ENCODE data around the gene SLC44A3. TPM values are rescaled to one million over a fixed set of nuclear protein-coding genes. Genes with fewer than 3 reads are reported as not detected.

SLC44A3 gene
- total and polyA plus RNA-seq, 2 of the 8 experiments (the other 6 are each of a cell fraction or from before 2014, with no cell fraction given): 4.2 to 5.0 TPM

DNA sequence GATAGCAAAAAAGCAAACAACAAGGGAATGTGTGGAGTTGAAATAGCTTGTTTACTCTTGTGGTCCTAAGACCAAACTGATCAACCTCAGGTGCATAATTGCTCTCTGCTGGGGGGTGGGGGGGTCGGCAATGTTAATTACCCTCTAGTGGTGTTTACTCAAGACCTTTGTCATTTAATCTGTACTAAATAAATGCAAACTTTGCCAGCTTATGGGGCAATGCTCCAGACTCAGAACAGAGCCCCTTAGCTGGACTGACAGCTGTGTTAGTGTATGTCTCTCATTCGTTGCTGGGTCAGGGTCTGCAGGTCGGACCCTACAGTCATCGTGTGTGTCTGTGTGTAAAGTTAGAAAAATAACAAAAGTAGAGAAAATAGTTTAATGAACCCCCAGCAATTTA lies 7.2 kb upstream of the SLC44A3 start (continued):
- TF ChIP-seq, protein P1, sequence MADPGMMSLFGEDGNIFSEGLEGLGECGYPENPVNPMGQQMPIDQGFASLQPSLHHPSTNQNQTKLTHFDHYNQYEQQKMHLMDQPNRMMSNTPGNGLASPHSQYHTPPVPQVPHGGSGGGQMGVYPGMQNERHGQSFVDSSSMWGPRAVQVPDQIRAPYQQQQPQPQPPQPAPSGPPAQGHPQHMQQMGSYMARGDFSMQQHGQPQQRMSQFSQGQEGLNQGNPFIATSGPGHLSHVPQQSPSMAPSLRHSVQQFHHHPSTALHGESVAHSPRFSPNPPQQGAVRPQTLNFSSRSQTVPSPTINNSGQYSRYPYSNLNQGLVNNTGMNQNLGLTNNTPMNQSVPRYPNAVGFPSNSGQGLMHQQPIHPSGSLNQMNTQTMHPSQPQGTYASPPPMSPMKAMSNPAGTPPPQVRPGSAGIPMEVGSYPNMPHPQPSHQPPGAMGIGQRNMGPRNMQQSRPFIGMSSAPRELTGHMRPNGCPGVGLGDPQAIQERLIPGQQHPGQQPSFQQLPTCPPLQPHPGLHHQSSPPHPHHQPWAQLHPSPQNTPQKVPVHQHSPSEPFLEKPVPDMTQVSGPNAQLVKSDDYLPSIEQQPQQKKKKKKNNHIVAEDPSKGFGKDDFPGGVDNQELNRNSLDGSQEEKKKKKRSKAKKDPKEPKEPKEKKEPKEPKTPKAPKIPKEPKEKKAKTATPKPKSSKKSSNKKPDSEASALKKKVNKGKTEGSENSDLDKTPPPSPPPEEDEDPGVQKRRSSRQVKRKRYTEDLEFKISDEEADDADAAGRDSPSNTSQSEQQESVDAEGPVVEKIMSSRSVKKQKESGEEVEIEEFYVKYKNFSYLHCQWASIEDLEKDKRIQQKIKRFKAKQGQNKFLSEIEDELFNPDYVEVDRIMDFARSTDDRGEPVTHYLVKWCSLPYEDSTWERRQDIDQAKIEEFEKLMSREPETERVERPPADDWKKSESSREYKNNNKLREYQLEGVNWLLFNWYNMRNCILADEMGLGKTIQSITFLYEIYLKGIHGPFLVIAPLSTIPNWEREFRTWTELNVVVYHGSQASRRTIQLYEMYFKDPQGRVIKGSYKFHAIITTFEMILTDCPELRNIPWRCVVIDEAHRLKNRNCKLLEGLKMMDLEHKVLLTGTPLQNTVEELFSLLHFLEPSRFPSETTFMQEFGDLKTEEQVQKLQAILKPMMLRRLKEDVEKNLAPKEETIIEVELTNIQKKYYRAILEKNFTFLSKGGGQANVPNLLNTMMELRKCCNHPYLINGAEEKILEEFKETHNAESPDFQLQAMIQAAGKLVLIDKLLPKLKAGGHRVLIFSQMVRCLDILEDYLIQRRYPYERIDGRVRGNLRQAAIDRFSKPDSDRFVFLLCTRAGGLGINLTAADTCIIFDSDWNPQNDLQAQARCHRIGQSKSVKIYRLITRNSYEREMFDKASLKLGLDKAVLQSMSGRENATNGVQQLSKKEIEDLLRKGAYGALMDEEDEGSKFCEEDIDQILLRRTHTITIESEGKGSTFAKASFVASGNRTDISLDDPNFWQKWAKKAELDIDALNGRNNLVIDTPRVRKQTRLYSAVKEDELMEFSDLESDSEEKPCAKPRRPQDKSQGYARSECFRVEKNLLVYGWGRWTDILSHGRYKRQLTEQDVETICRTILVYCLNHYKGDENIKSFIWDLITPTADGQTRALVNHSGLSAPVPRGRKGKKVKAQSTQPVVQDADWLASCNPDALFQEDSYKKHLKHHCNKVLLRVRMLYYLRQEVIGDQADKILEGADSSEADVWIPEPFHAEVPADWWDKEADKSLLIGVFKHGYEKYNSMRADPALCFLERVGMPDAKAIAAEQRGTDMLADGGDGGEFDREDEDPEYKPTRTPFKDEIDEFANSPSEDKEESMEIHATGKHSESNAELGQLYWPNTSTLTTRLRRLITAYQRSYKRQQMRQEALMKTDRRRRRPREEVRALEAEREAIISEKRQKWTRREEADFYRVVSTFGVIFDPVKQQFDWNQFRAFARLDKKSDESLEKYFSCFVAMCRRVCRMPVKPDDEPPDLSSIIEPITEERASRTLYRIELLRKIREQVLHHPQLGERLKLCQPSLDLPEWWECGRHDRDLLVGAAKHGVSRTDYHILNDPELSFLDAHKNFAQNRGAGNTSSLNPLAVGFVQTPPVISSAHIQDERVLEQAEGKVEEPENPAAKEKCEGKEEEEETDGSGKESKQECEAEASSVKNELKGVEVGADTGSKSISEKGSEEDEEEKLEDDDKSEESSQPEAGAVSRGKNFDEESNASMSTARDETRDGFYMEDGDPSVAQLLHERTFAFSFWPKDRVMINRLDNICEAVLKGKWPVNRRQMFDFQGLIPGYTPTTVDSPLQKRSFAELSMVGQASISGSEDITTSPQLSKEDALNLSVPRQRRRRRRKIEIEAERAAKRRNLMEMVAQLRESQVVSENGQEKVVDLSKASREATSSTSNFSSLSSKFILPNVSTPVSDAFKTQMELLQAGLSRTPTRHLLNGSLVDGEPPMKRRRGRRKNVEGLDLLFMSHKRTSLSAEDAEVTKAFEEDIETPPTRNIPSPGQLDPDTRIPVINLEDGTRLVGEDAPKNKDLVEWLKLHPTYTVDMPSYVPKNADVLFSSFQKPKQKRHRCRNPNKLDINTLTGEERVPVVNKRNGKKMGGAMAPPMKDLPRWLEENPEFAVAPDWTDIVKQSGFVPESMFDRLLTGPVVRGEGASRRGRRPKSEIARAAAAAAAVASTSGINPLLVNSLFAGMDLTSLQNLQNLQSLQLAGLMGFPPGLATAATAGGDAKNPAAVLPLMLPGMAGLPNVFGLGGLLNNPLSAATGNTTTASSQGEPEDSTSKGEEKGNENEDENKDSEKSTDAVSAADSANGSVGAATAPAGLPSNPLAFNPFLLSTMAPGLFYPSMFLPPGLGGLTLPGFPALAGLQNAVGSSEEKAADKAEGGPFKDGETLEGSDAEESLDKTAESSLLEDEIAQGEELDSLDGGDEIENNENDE (IDR thresholded peaks at IDR 0.05; ENCODE audit: insufficient replicate concordance, low read length): no peak
- TF ChIP-seq ZNF274 (IDR thresholded peaks at IDR 0.05; ENCODE audit: borderline replicate concordance, extremely low read depth, low read length) (no peak), MAFK (IDR thresholded peaks at IDR 0.05; ENCODE audit: low read depth, low read length) (no peak), FOSL1 (IDR thresholded peaks at IDR 0.05; ENCODE audit: insufficient read depth, low read depth, low read length) (no peak), RNF2 (IDR thresholded peaks at IDR 0.05; ENCODE audit: borderline replicate concordance, low read depth, low read length, missing control alignments, poor library complexity, severe bottlenecking) (no peak), EGR1 (IDR thresholded peaks at IDR 0.05; ENCODE audit: borderline replicate concordance, low read depth, low read length) (no peak), GABPA (IDR thresholded peaks at IDR 0.05; ENCODE audit: borderline replicate concordance, insufficient read depth, low read length) (no peak), BACH1 (IDR thresholded peaks at IDR 0.05; ENCODE audit: low read length) (no peak), BCL11A (IDR thresholded peaks at IDR 0.05; ENCODE audit: low read depth in 2 of 2, low read length in 2 of 2) (no peak)
- TF ChIP-seq, protein P2, sequence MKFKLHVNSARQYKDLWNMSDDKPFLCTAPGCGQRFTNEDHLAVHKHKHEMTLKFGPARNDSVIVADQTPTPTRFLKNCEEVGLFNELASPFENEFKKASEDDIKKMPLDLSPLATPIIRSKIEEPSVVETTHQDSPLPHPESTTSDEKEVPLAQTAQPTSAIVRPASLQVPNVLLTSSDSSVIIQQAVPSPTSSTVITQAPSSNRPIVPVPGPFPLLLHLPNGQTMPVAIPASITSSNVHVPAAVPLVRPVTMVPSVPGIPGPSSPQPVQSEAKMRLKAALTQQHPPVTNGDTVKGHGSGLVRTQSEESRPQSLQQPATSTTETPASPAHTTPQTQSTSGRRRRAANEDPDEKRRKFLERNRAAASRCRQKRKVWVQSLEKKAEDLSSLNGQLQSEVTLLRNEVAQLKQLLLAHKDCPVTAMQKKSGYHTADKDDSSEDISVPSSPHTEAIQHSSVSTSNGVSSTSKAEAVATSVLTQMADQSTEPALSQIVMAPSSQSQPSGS (IDR thresholded peaks at IDR 0.05; ENCODE audit: low read length): no peak

Data from H1 (cell line).